ENCODE data around the gene CPN2. TPM values are rescaled to one million over a fixed set of nuclear protein-coding genes. Genes with fewer than 3 reads are reported as not detected.

The CPN2 gene
- total and polyA plus RNA-seq, 2 of the 8 experiments (the other 6 are each of a cell fraction or from before 2014, with no cell fraction given), result 0.03 TPM; not detected in 1

- TF ChIP-seq CHD7 (IDR thresholded peaks at IDR 0.05; ENCODE audit: insufficient replicate concordance, low read length) (no peak), CEBPB (IDR thresholded peaks at IDR 0.05; ENCODE audit: low read depth, low read length) (no peak), RNF2 (IDR thresholded peaks at IDR 0.05; ENCODE audit: borderline replicate concordance, low read depth, low read length, missing control alignments, poor library complexity, severe bottlenecking) (no peak), SP4 (IDR thresholded peaks at IDR 0.05; ENCODE audit: low read length) (no peak), YY1 (IDR thresholded peaks at IDR 0.05; ENCODE audit: low read depth, low read length) (no peak), JUND (IDR thresholded peaks at IDR 0.05; ENCODE audit: low read length) (no peak), TAF1 (IDR thresholded peaks at IDR 0.05; ENCODE audit: low read depth, low read length) (no peak), SRF (IDR thresholded peaks at IDR 0.05; ENCODE audit: low read depth, low read length) (no peak), BRCA1 (IDR thresholded peaks at IDR 0.05; ENCODE audit: low read depth, low read length) (no peak)
- TF ChIP-seq, protein P1, sequence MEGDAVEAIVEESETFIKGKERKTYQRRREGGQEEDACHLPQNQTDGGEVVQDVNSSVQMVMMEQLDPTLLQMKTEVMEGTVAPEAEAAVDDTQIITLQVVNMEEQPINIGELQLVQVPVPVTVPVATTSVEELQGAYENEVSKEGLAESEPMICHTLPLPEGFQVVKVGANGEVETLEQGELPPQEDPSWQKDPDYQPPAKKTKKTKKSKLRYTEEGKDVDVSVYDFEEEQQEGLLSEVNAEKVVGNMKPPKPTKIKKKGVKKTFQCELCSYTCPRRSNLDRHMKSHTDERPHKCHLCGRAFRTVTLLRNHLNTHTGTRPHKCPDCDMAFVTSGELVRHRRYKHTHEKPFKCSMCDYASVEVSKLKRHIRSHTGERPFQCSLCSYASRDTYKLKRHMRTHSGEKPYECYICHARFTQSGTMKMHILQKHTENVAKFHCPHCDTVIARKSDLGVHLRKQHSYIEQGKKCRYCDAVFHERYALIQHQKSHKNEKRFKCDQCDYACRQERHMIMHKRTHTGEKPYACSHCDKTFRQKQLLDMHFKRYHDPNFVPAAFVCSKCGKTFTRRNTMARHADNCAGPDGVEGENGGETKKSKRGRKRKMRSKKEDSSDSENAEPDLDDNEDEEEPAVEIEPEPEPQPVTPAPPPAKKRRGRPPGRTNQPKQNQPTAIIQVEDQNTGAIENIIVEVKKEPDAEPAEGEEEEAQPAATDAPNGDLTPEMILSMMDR (IDR thresholded peaks at IDR 0.05; ENCODE audit: control extremely low read depth in 1 of 3, insufficient read depth in 1 of 3, low read depth in 1 of 3, low read length in 3 of 3), result no peak
Measured at GRCh38 chr3:194374935-194375334, 23.8 kb upstream of the CPN2 start (continued).

Data from H1 (cell line).